GM18502 (cell line): ENCODE results near the gene GALNT9.
"Not testable (repeated sequence)": the region's sequence is repeated elsewhere in the genome, so short reads cannot be mapped to it uniquely, and the experiment has no call there.

Experiments used
- ATAC-seq: cut with Tn5 transposase; IDR thresholded peaks from one replicate; pipeline ENCODE4 v1.9.1; 2021; ENCODE audit warnings: mild to moderate bottlenecking; ENCODE audit not compliant: unreplicated experiment, poor library complexity

GALNT9 gene

GRCh38 chr12:132243171-132243570, 86.2 kb downstream of the GALNT9 start:
- ATAC-seq: not testable (repeated sequence)

DNA sequence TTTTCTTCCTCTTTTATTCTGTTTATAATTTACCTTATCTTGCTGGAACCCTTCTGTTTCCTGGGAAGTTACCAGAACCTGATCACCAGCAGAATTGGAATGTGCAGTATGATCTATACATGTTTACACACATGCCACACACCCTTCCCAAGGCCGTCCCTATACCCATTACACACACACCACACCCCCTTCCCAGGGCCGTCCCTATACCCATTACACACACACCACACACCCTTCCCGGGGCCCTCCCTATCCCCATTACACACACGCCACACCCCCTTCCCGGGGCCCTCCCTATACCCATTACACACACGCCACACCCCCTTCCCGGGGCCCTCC, 88.8 kb downstream of the GALNT9 start:
- not testable (repeated sequence) for ATAC-seq

GRCh38 chr12:132239796-132240668, 89.4 kb downstream of the GALNT9 start:
- ATAC-seq: no peak

DNA sequence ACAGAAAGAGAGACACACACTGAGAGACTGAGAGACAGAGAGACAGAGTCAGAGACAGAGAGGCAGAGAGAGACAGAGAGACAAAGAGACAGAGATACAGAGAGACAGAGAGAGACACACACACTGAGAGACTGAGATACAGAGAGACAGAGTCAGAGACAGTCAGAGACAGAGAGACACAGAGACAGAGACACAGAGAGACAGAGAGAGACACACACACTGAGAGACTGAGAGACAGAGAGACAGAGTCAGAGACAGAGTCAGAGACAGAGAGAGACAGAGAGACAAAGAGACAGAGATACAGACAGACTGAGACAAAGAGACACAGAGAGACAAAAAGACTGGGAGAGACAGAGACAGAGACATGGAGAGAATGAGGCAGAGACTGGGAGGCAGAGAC, 90.0 kb downstream of the GALNT9 start:
- no peak for ATAC-seq

- ATAC-seq: no peak
Measured at GRCh38 chr12:132238884-132239283, 90.5 kb downstream of the GALNT9 start.

DNA sequence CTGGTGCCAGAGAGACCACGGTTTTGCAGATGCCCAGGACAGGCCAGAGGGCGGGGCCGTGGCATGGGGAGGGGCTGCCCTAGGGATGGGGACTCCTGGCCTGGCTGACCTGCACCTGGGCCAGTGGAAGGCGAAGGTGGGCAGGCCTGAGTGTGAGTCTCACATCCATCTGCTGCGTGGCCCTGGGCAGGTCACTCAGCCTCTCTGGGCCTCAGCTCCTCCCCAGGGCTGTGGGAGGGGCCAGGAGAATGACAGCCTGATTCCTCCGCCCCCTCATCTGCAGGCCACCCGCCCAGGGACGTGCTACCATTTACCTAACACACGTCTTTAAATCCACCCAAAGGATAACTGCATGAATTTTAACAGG, 90.9 kb downstream of the GALNT9 start:
- ATAC-seq: no peak

DNA sequence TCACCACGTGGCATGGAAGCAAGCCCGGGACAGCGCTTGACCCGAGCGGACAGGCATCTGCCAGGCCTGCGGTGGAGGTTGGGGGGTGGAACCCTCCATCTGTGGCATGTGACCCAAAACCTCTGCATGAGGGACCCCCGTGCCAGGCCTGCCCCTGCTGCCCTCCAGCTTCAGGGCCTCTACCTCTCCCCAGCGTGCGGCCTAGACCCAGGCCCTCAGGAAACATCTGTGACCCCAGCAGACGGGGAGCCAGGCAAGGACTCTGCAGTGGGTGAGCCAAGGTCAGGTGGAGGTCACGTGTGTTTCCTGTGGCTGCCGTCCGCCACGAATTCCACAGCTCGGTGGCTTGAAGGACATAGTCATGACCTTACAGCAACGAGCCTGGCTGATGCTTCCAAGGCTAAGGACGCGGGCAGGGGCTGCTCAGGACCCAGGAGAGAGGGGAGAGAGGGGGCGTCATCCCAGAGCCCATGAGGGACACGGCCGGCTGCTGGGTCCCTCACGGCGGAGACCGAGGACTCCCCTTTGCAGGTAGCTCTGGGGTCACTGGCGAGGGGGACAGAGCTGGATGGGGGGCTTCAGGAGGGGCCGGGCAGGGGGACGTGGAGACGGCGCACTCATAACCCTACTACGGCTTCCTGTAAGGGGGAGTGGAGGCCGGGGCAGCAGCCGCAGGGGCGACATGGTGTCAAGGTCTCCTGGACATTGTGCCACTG, 91.5 kb downstream of the GALNT9 start:
- no peak for ATAC-seq

GRCh38 chr12:132236930-132237771, 92.2 kb downstream of the GALNT9 start:
- no peak for ATAC-seq

DNA sequence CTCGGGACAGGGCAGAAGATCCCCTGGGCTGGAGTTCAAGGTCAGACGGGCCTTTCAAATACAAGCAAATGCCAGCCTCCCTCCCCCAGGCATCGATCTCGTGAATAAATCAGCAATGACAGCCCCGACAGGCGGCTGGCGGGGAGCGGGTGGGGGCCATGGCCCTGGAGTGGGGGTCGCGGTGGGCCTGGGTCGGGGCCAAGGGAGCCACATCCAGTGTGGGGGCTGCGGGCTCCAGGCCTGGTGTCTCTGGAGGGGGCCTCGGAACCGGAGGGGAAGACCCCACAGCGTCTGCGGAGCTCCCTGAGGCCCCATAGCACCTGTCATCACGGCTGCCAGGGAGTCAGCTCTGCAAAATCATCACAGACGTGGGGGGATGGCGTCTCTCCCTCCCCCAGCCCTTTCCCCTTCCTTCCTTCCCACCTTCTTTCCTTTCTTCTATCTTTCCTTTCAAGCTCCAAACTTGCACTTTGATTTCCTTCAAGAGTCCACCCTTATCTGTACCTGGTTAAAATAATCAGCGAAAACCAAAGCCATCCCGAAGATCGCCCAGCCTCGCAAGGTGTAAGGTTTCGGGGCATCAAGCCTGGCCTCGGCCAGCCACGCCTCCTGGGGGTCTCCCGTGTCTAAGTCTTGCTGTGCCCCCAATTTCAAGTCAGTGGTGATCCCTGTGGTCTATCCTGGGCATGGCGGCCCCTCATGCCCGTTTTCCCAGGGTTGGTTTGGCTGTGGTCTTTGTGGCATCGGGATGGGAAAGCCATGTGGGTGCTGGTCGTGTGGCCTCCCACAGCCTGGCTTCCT, 93.1 kb downstream of the GALNT9 start:
- ATAC-seq: no peak

GRCh38 chr12:132235116-132235820, 94.1 kb downstream of the GALNT9 start:
- no peak for ATAC-seq

DNA sequence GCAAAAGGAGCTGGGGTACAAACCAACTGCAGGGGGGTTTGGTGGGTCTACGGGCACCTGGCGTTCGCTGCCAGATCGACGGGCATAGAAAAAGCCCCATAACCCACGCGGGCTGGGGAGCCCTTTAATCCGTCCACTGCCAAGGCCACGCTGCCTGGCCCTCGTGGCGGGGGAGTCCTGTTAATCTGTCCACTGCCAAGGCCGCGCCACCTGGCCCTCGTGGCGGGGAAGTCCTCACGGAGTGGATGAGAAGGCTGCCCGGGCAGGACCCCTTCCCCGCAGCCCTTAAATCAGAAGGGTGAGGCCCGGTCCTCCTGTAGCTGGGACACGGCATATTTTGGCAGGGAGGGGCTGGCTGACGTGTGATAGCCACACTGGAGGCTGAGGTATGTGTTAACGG, 99.0 kb downstream of the GALNT9 start:
- ATAC-seq: no peak

- no peak for ATAC-seq
Measured at GRCh38 chr12:132229926-132230325, 99.5 kb downstream of the GALNT9 start.

DNA sequence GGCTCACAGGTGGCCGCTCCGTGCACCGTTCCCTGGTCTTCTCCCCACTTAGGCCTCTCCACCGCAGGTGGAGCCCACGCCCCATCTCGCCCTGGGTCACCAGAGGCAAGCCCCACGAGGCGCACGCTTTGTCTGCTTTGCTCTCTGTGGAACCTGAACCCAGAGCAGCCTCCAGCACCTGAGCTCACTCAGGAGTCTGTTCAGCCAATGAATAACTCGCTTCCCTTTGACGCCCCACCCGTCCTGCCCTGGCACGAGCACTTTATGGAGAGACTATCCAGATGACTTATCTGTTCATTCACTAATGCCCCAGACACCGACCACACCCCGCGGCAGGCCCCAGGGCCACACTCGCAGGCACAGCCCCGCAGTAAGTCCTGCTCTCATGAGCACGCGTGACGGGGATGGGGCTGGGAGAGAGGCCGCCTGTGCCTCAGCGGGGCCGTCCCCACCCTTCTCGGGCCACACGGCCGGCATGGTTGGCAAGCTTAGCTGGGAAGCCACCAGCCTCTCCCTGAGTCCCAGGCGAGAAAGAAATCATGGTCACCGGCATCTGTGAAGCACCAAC, 100.1 kb downstream of the GALNT9 start:
- no peak for ATAC-seq

DNA sequence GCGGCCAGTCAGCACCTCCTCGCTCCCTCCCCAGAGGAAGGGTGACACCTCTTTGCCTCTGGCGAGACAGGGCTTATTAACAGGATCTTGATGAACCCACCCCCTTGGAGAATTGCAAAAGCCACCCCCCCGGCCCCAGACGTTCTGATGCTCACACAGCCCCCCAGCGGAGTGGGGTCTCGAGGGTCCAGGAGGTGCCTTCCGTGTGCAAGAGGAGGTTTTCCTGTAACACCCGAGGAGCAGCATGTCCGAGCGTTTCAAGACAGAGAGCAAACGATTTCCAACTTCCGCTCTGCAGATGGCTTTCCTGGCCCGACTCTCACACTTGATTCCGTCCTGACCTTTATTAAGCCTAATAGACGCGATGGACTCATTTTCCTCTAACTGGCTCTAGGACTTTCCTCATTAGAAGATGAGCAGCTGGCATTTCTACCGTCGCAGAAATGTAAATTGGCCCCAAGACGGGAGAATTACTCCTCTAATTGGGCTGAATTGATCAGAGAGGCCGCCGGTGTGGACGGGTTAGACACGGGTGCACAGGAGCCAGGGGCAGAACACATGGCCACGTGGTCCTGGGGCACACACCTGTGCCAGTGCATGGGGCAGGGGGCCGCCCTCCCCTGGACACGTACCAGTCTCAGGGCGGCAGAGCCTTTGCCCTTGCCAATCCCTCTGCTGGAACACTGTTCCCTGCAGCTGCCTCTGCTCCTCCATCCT, 100.8 kb downstream of the GALNT9 start:
- no peak for ATAC-seq

DNA sequence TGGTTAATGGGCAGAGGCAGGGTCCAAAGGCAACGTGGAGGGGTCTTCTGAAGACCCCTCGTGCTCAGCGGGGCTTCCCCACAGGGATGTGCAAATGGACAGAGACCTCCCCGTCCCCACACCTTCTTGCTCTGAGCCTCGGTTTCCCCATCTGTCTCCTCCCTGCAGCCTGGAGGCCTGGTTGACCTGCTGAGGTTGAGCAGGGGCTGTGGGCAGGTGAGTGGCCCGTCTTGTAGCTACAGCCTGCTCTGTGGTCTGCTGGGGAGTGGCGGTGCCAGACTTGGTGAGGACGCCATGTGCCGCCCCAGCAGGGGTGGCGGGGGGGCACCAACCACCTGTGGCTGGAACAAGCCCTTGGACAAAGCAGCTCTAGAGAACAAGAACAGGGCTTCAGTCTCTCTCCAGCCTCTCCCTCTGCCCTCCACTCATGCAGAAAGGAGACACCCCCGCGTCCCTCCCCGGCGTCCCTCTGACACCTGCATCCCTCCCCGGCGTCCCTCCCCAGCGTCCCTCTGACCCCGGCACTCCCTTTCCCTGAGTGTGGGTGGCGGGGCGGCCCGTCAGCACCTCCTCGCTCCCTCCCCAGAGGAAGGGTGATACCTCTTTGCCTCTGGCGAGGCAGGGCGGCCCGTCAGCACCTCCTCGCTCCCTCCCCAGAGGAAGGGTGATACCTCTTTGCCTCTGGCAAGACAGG, 101.5 kb downstream of the GALNT9 start:
- no peak for ATAC-seq

DNA sequence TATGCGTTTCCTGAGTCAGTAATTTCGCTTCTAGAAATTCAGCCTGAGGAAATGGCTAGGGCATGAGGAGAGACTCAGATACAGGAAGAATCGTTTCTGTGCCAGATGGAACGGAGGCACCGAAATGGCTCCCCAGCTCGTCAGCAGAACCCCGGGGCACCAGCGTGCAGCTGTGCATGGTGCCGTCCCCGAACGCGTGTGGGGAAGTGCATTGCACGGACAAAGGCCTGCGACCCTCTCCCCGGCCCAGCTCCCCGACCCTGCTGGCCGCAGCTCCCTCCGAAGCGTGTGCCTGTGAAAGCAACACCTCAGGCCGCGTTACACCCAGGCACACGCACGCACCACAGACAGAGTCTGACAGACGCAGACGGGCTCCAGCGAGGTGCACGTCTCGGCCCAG, 102.3 kb downstream of the GALNT9 start:
- ATAC-seq: no peak

- no peak for ATAC-seq
Measured at GRCh38 chr12:132226604-132227003, 102.8 kb downstream of the GALNT9 start.

DNA sequence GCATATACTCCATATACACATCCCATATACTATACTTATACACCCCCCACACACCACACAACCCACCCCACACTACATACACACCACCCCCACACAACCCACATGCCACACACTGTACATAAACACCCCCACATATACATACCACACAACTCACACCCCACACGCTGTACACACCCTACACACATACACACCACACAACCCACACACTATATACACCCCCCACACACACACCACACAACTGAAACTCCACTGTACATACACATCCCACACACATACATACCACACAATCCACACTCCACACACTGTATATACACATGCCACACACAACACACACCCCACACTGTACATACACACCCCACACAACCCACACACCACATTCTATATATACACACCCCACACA, 104.2 kb downstream of the GALNT9 start:
- no peak for ATAC-seq
